ENCODE results near the gene DAND5. TPM values are rescaled to one million over a fixed set of nuclear protein-coding genes. Genes with fewer than 3 reads are reported as not detected.
A peak's percentile ranks its signal among the peaks of the same experiment; 100 is the strongest.

DAND5 gene
- total and polyA plus RNA-seq, 9 of the 15 experiments (the other 6 are each of a cell fraction or from before 2014, with no cell fraction given): 0.22 to 0.83 (median 0.60) TPM

- TF ChIP-seq NR1H2 (CRISPR knock-in tag; IDR thresholded peaks at IDR 0.05) (no peak), ELF4 (CRISPR knock-in tag; IDR thresholded peaks at IDR 0.05) (peak; percentile 43; the same call in 1 of the 2 replicates), POLR2A (conservative IDR thresholded peaks at IDR 0.05) (peak; percentile 60), ZNF175 (CRISPR knock-in tag; IDR thresholded peaks at IDR 0.05; ENCODE audit: low read depth) (no peak), HNRNPK (IDR thresholded peaks at IDR 0.05; ENCODE audit: low read depth, low read length, poor library complexity, severe bottlenecking) (no peak), NR2F6 (CRISPR knock-in tag; IDR thresholded peaks at IDR 0.05) (no peak), ZSCAN32 (CRISPR knock-in tag; IDR thresholded peaks at IDR 0.05) (no peak), RBM14 (IDR thresholded peaks at IDR 0.05; ENCODE audit: borderline replicate concordance, insufficient read depth, low read depth, low read length) (no peak), JUNB (CRISPR knock-in tag; conservative IDR thresholded peaks at IDR 0.05) (no peak), ZNF280A (IDR thresholded peaks at IDR 0.05; ENCODE audit: low read depth, partially characterized antibody) (no peak), E2F5 (CRISPR knock-in tag; IDR thresholded peaks at IDR 0.05) (no peak), SMAD4 (CRISPR knock-in tag; conservative IDR thresholded peaks at IDR 0.05) (no peak), CAMTA2 (CRISPR knock-in tag; conservative IDR thresholded peaks at IDR 0.05) (no peak), MITF (IDR thresholded peaks at IDR 0.05) (no peak), RBFOX2 (IDR thresholded peaks at IDR 0.05; ENCODE audit: low read depth, low read length) (peak; percentile 61), TFAP4 (CRISPR knock-in tag; IDR thresholded peaks at IDR 0.05; ENCODE audit: borderline replicate concordance) (no peak), E2F8 (IDR thresholded peaks at IDR 0.05; ENCODE audit: low read depth, partially characterized antibody) (no peak), CHD1 (IDR thresholded peaks at IDR 0.05; ENCODE audit: low read length) (no peak), KLF16 (IDR thresholded peaks at IDR 0.05) (no peak), ZNF197 (CRISPR knock-in tag; IDR thresholded peaks at IDR 0.05; ENCODE audit: low read depth) (no peak), DNMT1 (IDR thresholded peaks at IDR 0.05) (no peak), ZNF644 (tag; IDR thresholded peaks at IDR 0.05; ENCODE audit: low read depth) (no peak), DPF2 (IDR thresholded peaks at IDR 0.05) (no peak)
These were observed 25.8 kb upstream of the DAND5 start (continued) for GRCh38 chr19:12943437-12944044.

All from K562 (cell line).